ENCODE data around the gene CHST1.

- TF ChIP-seq POLR2AphosphoS5 (IDR thresholded peaks at IDR 0.05; ENCODE audit: low read depth, low read length) (no peak), POLR2A (IDR thresholded peaks at IDR 0.05; ENCODE audit: low read depth, low read length) (no peak), TAF1 (IDR thresholded peaks at IDR 0.05; ENCODE audit: borderline replicate concordance, low read depth, low read length) (no peak)
Measured at GRCh38 chr11:45616802-45617549, 48.4 kb downstream of the CHST1 start.
